HEK293 (cell line): Measurements from ENCODE around the gene EML1.

Experiments used
- CTCF ChIP-seq: fragments of 450-650 bp; formaldehyde crosslinking; IDR thresholded peaks from 2 replicates; pipeline ENCODE4 v1.5.1; 2016; ENCODE audit warnings: missing biosample characterization, missing genetic modification characterization
- TSHZ1 ChIP-seq: fragments of 450-650 bp; formaldehyde crosslinking; IDR thresholded peaks from 2 replicates; pipeline ENCODE4 v1.5.1; 2016; ENCODE audit warnings: missing biosample characterization, missing genetic modification characterization, borderline replicate concordance
- ZNF146 ChIP-seq: fragments of 450-650 bp; formaldehyde crosslinking; IDR thresholded peaks from 2 replicates; pipeline ENCODE4 v1.5.1; 2016; ENCODE audit warnings: missing biosample characterization, missing genetic modification characterization
- ZNF2 ChIP-seq: fragments of 450-650 bp; formaldehyde crosslinking; IDR thresholded peaks from 2 replicates; pipeline ENCODE4 v1.5.1; 2016; ENCODE audit warnings: missing biosample characterization, missing genetic modification characterization
- ZNF473 ChIP-seq: fragments of 450-650 bp; formaldehyde crosslinking; IDR thresholded peaks from 2 replicates; pipeline ENCODE4 v1.5.1; 2017; ENCODE audit warnings: missing biosample characterization, missing genetic modification characterization
- ZNF521 ChIP-seq: fragments of 450-650 bp; formaldehyde crosslinking; IDR thresholded peaks from 2 replicates; pipeline ENCODE4 v1.5.1; 2017; ENCODE audit warnings: missing biosample characterization, mild to moderate bottlenecking, missing genetic modification characterization

GRCh38 chr14:99899578-99900178 is 106.5 kb downstream of the EML1 start:
- TF ChIP-seq ZNF2 (tag by site-specific recombination) (no peak), CTCF (tag by site-specific recombination) (no peak), ZNF521 (tag by site-specific recombination) (no peak), ZNF473 (tag by site-specific recombination) (no peak), ZNF146 (no peak), TSHZ1 (tag by site-specific recombination) (no peak)
